Measurements from ENCODE around the gene SGSM2.

The SGSM2 gene

GRCh38 chr17:2361010-2361760, 23.9 kb downstream of the SGSM2 start:
- no peak overlapping the region for H3K27ac Mint-ChIP-seq
- H3K27me3 Mint-ChIP-seq, result no peaks in the 10 kb centered on the region
- no peak overlapping the region for H3K4me3 Mint-ChIP-seq
- no peaks in the 10 kb centered on the region for H3K4me1 Mint-ChIP-seq
- no peaks in the 10 kb centered on the region for H3K36me3 Mint-ChIP-seq
- H3K9me3 Mint-ChIP-seq, result no peaks in the 10 kb centered on the region

GRCh38 chr17:2362016-2362415, 24.7 kb downstream of the SGSM2 start:
- Mint-ChIP-seq H3K27ac (no peak overlapping the region), H3K36me3 (no peaks in the 10 kb centered on the region), H3K4me3 (no peak overlapping the region), H3K9me3 (no peaks in the 10 kb centered on the region), H3K4me1 (no peaks in the 10 kb centered on the region), H3K27me3 (no peaks in the 10 kb centered on the region)

DNA sequence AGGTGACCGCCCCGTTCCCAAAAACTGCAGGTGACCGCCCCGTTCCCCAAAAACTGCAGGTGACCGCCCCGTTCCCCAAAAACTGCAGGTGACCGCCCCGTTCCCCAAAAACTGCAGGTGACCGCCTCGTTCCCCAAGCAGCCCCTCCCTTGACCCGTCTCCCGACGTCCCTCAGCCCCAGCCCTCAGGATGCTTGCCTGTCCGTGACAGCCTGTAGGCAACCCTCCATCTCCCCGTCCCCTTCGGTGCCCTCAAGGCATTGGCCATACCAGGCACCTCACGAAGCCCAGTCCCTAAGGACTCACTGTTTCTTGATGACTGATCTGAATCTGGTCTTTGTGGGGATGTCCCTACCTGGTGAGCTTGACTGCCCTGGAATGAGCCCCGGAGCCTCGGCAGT, 25.1 kb downstream of the SGSM2 start:
- Mint-ChIP-seq H3K27ac (no peak overlapping the region), H3K27me3 (no peaks in the 10 kb centered on the region), H3K9me3 (no peaks in the 10 kb centered on the region), H3K36me3 (no peaks in the 10 kb centered on the region), H3K4me3 (no peak overlapping the region), H3K4me1 (no peaks in the 10 kb centered on the region)

- Mint-ChIP-seq H3K36me3 (no peaks in the 10 kb centered on the region), H3K9me3 (no peaks in the 10 kb centered on the region), H3K4me1 (no peaks in the 10 kb centered on the region), H3K27ac (no peak overlapping the region), H3K4me3 (no peak overlapping the region), H3K27me3 (no peaks in the 10 kb centered on the region)
Observed at GRCh38 chr17:2362881-2363280, 25.6 kb downstream of the SGSM2 start.

DNA sequence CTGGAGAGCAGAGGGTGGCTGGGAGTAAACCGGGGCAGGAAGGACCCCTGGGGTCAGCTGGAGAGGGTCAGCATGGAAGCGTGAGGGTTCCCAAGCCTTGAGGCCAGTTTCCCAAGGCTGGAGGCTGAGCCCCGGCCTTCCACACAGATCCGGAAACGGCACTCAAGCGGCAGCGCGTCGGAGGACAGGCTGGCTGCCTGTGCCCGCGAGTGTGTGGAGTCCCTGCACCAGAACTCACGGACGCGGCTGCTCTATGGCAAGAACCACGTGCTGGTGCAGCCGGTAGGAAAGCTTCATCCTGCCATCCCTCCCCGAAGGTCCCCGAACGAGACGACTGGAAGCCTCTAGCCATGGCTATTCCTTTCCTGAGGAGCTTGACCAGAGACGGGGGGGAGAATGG, 26.0 kb downstream of the SGSM2 start:
- Mint-ChIP-seq H3K27me3 (no peaks in the 10 kb centered on the region), H3K4me1 (no peaks in the 10 kb centered on the region), H3K27ac (no peak overlapping the region)

DNA sequence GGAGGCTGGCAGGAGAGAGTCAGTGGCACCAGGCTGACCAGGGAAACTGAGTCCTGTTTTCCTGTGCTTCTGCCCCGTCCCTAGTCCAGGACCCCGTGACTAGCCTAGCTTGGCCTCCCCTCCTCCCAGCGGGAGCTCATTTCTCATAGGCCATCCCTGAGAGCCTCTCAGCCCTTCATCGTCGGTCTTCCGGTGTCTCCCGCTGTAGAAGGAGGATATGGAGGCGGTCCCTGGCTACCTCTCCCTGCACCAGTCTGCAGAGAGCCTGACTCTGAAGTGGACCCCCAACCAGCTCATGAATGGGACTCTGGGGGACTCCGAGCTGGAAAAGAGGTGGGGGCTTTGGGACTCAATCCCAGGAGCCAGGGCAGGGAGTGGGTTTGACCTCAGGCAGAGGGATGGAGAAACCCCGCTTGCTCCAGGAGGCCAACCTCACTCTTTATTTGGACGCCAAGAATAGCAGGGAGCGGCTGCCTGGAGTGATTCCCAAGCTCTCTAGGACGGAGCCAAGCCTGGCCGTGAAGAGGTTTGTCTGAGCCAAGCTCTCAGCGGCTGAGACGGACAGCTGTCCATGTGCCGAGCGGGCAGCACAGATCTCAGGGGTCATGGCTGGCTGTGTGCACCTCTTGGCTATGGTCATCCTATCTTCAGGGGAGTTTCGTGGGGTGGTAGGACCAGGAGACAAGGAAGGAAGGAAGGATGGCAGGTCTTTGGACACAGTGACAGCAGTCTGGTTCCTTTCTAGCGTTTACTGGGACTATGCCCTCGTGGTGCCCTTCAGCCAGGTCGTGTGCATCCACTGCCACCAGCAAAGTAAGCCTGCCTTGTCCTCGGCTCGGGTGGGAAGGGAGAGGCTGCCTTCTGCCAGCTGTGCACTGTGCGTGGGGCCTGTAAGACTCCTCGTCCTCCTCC, 26.8 kb downstream of the SGSM2 start:
- Mint-ChIP-seq H3K27me3 (no peaks in the 10 kb centered on the region), H3K4me3 (no peak overlapping the region), H3K9me3 (no peaks in the 10 kb centered on the region), H3K36me3 (no peaks in the 10 kb centered on the region), H3K27ac (no peak overlapping the region), H3K4me1 (no peaks in the 10 kb centered on the region)

More for the DNA sequence above, 26.0 kb downstream of the SGSM2 start:
- Mint-ChIP-seq H3K36me3 (no peaks in the 10 kb centered on the region), H3K4me3 (no peak overlapping the region), H3K9me3 (no peaks in the 10 kb centered on the region)

- no peak overlapping the region for H3K27ac Mint-ChIP-seq
- no peaks in the 10 kb centered on the region for H3K36me3 Mint-ChIP-seq
- H3K27me3 Mint-ChIP-seq, result no peaks in the 10 kb centered on the region
- H3K4me3 Mint-ChIP-seq, result no peak overlapping the region
- no peaks in the 10 kb centered on the region for H3K4me1 Mint-ChIP-seq
- no peaks in the 10 kb centered on the region for H3K9me3 Mint-ChIP-seq
Observed at GRCh38 chr17:2364763-2365116, 27.4 kb downstream of the SGSM2 start.

DNA sequence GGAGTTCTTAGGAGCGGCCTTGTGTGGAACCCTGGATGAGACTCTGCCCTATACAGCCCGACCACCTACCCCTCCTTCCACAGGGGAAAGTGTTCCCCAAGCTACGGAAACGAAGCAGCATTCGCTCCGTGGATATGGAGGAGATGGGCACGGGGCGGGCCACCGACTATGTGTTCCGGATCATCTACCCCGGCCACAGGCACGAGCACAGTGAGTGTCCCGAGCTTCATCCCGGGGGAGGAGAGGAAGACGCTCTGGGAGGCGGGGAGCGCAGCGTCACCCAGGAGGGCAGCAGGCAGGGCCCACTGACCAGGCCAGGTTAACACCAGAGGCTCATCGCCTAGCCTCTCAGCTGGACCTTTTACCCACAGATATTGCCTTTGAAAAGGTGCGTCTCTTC, 27.8 kb downstream of the SGSM2 start:
- Mint-ChIP-seq H3K4me1 (no peaks in the 10 kb centered on the region), H3K27ac (no peak overlapping the region), H3K36me3 (no peaks in the 10 kb centered on the region), H3K4me3 (no peak overlapping the region), H3K9me3 (no peaks in the 10 kb centered on the region), H3K27me3 (no peaks in the 10 kb centered on the region)

DNA sequence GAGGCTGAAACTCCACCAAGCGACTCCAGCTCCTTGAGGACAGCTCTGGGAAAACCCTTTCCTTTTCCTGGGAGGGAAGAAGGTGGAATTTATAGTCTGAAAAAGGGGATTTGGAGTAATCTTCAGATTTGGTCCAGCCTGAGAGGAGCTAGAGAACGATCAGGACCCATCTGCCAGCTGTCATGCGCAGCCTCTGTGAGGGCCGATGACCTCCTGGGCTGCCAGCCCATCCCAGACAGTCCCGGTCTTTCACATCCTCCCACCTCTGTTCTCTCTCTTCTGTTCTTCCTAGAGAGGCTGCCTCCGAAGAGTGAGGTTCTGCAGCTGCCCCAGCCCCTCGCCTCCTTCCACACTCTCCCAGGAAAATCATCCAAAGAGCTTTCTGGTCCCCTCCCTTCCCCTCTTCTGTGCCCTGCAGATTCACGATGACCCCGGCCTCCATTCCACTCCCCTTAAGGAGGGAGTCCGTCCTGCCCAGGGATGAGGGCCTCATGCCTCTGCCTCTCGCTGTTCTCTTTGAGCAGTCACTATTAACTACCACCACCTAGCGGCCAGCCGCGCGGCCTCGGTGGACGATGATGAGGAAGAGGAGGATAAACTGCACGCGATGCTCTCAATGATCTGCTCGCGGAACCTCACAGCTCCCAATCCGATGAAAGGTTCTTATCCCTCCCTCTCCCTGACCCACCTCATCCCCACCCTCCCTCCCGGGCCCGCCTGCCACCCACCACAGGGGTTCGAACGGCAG, 29.6 kb downstream of the SGSM2 start:
- no peaks in the 10 kb centered on the region for H3K9me3 Mint-ChIP-seq
- H3K4me1 Mint-ChIP-seq, result no peaks in the 10 kb centered on the region
- peaks cover 1% of the 10 kb centered on the region for H3K36me3 Mint-ChIP-seq
- no peak overlapping the region for H3K4me3 Mint-ChIP-seq
- H3K27me3 Mint-ChIP-seq, result no peaks in the 10 kb centered on the region
- H3K27ac Mint-ChIP-seq, result no peak overlapping the region

DNA sequence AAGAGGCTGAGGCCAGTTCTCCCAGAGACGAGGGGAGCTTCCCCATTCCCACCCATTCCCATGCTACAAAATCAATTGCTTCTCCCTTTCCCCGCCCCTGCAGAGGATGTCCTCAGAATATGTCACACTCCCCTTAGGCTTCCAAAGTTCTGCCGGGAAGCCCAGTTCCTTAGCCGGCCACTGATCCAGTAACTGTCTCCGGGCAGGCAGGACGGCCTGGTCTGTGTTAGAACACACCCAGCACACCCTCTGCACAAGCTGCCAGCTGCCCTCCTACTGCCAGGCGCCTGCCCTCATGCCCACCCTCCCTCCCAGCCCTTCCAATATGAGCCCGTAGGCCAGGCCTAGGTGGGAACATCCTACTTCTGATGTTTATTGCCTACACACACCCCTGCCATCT, 31.1 kb downstream of the SGSM2 start:
- no peaks in the 10 kb centered on the region for H3K9me3 Mint-ChIP-seq
- H3K27me3 Mint-ChIP-seq, result no peaks in the 10 kb centered on the region
- H3K27ac Mint-ChIP-seq, result no peak overlapping the region
- H3K36me3 Mint-ChIP-seq, result peaks cover 1% of the 10 kb centered on the region
- H3K4me3 Mint-ChIP-seq, result no peak overlapping the region
- no peaks in the 10 kb centered on the region for H3K4me1 Mint-ChIP-seq

DNA sequence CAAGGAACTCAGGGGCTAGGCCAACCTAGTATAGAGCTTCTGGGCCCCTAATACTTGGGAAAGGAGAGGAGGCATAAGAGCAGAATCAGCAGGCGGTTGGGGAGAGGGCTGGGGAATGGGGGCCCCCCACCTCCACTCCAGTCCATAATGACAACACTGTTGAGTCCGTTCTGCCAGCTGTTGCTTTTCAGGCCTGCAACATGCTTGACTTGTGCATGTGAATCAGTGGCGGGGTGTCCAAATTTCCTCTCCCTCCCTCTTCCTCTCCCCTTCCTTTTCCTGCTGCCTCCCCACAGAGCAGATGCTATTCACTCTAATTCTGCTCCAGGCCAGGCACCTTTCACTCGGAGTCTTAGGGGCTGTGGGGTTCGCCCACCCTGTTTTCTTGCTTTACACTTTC, 31.7 kb downstream of the SGSM2 start:
- Mint-ChIP-seq H3K27ac (no peak overlapping the region), H3K27me3 (no peaks in the 10 kb centered on the region), H3K9me3 (no peaks in the 10 kb centered on the region), H3K36me3 (peaks cover 1% of the 10 kb centered on the region), H3K4me1 (no peaks in the 10 kb centered on the region), H3K4me3 (no peak overlapping the region)

- H3K27me3 Mint-ChIP-seq, result no peaks in the 10 kb centered on the region
- H3K4me3 Mint-ChIP-seq, result no peak overlapping the region
- no peak overlapping the region for H3K27ac Mint-ChIP-seq
- H3K4me1 Mint-ChIP-seq, result no peaks in the 10 kb centered on the region
- peaks cover 1% of the 10 kb centered on the region for H3K36me3 Mint-ChIP-seq
- H3K9me3 Mint-ChIP-seq, result no peaks in the 10 kb centered on the region
Observed at GRCh38 chr17:2369551-2370210, 32.4 kb downstream of the SGSM2 start.

DNA sequence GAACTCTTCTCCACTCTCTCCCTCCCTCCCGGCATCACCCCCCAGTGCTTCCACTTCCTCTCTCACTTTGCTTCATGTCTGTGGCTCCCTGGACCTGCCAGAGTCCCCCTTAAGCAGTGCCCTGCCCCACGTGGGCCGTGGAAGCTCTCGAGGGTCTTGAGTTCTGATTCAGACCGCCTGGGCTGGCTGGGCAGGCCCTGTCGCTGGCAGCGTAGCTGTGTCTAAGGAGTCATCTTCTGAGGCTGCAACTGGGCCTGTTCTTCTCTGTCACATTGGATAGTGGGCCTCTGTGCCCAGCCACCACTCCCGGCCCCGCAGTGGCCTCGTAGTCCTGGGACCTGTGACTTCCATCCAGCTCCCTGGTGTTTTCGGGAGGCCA, 32.9 kb downstream of the SGSM2 start:
- H3K27ac Mint-ChIP-seq, result no peak overlapping the region
- H3K9me3 Mint-ChIP-seq, result no peaks in the 10 kb centered on the region
- H3K4me3 Mint-ChIP-seq, result no peak overlapping the region
- H3K36me3 Mint-ChIP-seq, result peaks cover 1% of the 10 kb centered on the region
- H3K4me1 Mint-ChIP-seq, result no peaks in the 10 kb centered on the region
- no peaks in the 10 kb centered on the region for H3K27me3 Mint-ChIP-seq

GRCh38 chr17:2371183-2372130, 34.2 kb downstream of the SGSM2 start:
- Mint-ChIP-seq H3K9me3 (no peaks in the 10 kb centered on the region), H3K36me3 (peaks cover 1% of the 10 kb centered on the region)

More at GRCh38 chr17:2371183-2372130, 34.2 kb downstream of the SGSM2 start:
- peak overlapping the region; percentile 65 for H3K27ac Mint-ChIP-seq
- H3K4me1 Mint-ChIP-seq, result no peaks in the 10 kb centered on the region
- H3K27me3 Mint-ChIP-seq, result no peaks in the 10 kb centered on the region
- no peak overlapping the region for H3K4me3 Mint-ChIP-seq

All from activated naive CD4-positive, alpha-beta T cell treated with anti-CD3 and anti-CD28 coated beads, Interleukin-2, amount 50 U/mL, for 24 hours (primary cell).